CD4-positive, alpha-beta T cell treated with Interleukin-12 subunit alpha and Interleukin-12 subunit beta, for 1 hour (primary cell): ENCODE measurements around the gene SPARC.

Experiments used
- DNase-seq: peaks from one replicate; pipeline ENCODE4 v3.0.0-alpha.2; 2020

The SPARC gene

GRCh38 chr5:151618907-151619306 is 67.8 kb downstream of the SPARC start:
- no peak for DNase-seq

DNA sequence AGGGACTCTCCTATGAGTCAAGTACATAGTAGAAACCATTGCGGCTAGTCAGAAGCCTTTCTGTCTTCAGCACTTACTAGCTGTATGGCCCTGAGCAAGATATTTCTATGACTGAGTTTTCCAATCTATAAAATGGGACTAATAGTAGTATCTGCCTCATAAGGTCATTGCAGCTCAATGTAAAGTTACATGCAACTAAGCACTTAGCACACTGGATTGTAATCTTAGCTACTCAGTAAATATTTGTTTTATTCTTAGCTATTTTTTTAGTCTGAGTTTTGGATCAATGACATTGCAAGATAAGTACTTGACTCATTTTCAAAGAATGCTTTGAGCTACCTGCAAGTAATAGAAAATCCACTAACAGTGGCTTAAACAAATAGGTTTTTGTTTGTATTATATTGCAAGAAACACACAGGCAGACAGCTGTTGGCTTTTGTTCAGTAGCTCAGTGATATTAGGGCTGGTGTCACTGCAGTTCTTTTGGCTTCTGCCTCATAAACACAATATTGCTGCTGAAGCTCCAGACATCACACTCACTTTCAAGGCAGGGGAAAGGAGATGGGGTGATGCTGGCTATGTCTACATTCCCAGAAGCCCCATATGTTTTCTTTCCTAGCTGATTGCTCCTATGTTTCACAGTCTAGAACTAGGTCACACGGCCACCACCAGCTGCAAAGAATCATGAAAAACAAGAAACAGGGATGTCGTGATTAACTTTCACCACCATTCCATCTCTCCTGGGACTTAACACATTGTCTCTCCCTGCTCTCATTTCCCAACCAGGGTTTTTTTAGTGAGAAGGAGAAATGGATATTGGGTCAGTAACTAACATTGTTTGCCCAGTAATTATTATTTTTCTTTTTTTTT is 68.6 kb downstream of the SPARC start:
- DNase-seq = no peak

DNA sequence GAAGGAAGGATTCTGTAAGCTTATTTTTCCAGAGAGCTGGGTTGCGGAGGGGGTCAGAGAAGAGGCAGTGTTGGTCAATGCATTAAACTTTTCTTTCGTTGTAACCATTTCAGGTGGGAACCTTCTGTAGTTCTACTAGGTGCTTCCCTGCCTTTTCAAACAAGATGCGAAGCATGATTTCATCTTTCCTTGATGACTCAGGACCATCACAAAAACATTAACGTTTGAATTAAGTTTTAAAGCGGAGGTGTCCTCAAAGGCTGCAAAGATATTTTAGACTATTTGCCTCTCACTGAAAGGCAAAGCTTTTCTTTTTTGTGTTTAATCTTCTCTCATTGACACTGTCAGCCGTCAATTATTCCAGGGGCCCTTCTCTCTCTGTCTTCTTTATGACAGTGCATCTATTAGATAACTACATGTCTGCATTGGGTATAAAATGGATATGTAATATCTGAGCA is 69.3 kb downstream of the SPARC start:
- no peak for DNase-seq

DNA sequence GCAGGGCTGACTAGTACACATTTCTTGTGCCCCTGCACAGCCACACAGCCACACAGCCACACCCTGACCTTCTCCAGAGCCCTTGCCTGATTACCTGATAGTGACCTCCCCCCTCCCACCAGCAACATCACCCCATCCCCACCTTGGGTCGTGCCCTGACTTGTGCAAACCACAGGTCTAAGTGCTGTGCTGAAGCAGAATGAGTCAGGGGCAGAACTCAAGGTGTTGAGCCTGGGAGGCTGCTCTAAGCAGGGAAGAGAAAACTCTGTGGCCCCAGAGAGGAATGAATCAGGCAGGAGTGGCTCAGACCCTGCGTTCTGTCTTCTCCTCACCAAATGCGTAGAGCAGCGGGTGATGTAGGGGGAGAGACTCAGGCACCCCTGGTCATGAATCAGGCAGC is 71.3 kb downstream of the SPARC start:
- no peak for DNase-seq

GRCh38 chr5:151614565-151614964 is 72.2 kb downstream of the SPARC start:
- DNase-seq = no peak

GRCh38 chr5:151612689-151613427 is 73.9 kb downstream of the SPARC start:
- DNase-seq = peak; percentile 51

DNA sequence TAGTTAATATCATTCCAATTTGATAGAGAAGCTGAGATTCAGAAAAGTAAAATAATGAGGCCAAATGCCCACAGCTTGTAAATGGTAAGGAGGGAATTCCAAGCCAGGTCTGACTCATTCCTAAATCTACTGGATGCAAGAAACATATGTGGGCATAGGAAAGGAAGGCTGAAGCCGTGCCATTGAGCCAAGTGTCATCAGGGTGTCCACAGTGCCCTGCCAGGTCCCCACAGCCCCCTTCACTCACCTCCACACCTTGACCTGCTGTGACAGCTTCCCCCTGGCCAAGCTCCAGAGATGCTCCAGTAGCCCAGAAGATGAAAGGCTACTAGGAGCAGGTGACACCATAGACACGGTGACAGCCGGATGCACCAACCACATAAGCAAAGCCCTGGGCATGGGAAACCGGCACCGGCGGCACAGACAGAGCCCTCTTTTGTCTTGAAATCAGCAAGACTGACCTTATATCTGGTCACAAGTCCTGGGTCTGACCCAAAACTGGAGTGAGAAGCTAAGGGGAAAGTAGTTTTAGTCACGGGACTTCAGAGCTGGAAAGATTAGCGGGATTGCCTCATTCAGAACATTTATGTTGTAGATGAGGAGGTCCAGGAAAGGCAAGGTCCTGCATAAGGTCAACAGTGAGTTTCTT is 75.5 kb downstream of the SPARC start:
- no peak for DNase-seq
